GM11168 (cell line): ENCODE measurements around the gene MEP1B.
"Not testable (repeated sequence)": the region's sequence is repeated elsewhere in the genome, so short reads cannot be mapped to it uniquely, and the experiment has no call there.

Experiments used
- in situ Hi-C: fragments of 300-500 bp; cut with MboI; formaldehyde crosslinking; loops from one replicate; pipeline ENCODE4 v1.12.0; 2022; ENCODE audit warnings: low sequenced_read_pairs; ENCODE audit not compliant: unreplicated experiment

The MEP1B gene

DNA sequence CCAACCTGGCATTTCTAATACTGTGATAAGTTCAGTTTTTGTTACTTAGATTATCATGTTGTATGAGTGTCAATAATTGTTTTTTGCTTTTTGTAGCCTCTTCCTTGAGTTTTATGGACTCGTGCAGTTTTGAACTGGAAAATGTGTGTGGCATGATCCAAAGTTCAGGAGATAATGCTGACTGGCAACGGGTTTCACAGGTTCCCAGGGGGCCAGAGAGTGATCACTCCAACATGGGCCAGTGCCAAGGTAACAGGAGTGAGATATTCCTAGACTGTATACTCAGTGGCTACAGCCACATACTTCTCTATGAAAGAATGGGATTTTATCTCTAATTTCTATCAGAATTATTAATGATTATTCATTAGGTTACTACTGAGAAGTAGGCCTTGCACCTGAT, 18.2 kb downstream of the MEP1B start:
- in situ Hi-C loops = no loop called here

DNA sequence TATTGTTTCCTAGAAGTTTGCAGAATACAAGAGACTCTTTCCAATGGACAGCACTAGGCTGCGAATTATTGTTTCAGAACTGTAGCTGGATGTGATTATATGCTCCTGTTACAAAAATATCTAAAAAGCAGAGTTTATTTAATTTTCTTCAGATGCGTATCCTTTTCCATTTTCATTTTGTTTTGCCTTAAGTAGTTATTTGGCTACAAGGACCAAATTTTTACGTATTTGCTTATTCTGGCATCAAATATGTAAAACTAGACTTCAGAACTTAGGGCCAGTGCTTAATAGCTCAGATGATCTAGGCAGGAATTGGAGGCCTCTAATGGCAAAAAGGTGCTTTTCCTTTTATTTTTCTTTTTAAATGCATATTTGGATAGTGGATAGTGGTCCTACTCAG, 18.7 kb downstream of the MEP1B start:
- in situ Hi-C loops = no loop called here

DNA sequence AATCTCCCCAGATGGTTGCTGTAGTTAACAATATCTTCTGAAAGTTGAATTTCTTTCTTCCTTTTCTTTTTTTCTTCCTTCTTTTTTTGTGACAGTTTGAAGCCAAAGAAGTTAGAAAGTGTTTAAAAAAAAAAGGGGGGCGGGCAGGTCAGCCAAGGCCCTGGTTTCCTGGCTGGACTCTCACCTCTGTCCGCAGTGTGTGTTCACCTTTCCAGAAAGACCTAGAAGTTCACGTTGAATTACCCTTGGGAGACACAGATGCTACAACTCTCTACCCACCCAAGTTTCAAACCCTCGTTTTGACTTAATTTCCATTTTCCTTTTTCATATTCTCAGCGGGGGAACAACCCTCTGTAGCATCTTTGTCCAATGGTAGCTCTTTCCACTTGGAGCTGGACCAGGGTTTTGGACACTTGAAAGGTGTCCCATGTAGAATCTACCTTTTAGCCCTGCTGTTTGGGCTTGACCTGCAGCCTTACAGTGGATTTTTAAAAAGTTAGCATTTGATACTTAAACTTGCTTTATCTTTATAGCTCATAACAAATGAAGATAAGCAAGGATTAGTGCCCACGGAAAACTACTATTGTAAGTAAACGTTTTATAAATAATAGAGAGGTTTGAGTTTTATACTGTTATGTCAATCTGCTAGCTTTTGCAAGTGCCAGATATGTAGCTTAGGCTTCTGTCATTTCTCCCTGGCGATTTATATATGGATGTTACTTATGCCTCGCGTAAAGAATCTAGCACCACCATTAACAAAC, 20.0 kb downstream of the MEP1B start:
- in situ Hi-C loops = no loop called here

DNA sequence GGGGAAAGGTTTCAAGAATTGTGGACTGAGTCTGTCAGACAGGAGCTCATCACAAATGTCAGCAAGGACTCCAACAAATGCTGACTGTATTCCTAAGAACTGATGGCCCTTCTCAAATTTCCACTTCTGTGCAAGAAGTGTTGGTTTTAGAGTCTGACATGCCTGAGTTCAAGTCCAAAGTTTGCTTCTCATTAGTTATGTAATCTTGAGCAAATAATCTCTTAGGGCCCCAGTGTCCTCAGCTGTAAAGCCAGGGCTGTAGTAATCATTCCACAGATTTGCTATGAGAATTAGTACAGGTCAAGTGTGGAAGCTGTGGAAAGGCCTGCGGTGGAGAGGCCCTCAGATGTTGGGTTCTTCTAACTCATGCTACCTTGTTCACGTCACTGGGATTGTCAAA, 23.9 kb downstream of the MEP1B start:
- in situ Hi-C loops = no loop called here

DNA sequence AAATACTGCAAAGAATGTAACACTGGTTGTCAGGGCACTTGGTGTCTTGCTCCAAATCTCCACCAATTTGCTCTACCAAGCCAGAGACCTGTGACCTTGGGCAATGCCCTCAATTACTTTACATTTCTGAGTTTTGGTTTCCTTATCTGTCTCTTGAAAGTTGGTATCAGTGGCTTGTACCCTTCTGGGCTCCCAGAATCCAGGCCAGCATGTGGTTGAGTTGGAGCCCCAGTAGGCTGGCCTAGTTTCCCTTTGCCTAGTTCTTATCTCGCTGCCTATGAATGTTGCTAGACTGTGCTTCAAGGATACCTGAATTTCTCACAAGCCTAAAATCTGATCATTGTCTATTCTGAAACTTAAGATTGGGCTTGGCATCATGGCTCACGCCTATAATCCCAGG, 26.6 kb downstream of the MEP1B start:
- in situ Hi-C loops = no loop called here

DNA sequence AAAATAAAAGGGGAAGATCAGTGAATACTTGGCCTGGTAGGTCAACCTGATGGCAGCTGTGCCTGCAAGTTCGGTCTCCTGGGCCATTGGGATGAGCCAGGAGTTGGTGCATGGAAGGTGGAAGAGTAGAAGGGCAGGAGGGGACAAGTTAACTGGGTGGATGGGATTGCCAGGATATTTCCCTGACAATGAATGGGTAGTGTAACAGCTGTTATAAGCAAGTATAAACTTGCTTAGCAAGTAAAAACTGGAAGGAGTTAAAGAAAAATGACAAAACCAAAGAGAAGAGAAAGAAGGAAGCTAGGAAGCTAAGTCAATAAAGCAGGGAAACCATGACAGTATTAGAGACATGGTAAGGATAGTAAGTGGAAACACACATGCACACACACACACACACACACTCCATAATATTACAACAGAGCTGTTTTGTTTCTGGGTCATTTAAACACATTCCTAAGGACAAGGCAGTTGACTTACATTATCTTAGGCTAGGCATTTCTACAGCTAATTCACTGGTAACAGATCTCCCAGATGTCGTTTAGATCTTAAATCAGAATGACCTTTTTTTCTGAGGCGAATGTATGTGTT, 29.7 kb downstream of the MEP1B start:
- in situ Hi-C loops = no loop called here

DNA sequence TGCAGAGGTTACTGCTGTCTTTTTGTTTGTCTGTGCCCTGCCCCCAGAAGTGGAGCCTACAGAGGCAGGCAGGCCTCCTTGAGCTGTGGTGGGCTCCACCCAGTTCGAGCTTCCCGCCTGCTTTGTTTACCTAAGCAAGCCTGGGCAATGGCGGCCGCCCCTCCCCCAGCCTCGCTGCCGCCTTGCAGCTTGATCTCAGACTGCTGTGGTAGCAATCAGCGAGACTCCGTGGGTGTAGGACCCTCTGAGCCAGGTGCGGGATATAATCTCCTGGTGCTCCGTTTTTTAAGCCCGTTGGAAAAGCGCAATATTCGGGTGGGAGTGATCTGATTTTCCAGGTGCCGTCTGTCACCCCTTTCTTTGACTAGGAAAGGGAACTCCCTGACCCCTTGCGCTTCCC, 43.5 kb downstream of the MEP1B start:
- in situ Hi-C loops = not testable (repeated sequence)

DNA sequence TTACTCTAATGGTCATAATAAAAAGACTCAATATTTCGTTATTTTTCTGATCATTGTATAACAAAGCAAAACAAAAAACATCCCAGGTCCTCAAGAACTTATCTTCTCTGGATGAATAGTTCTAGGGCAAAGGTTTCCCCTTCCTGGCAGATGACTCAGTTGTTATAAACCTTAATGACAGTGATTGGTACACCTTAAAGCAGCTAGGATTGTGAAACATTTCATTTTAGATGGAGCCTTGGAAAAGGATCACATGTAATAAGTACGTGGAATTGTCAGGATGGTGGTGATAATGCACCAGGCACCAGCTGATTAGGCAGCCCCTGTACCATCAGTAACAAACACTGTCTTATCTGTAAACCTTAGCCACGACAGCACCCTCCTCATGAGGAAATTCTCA, 47.2 kb downstream of the MEP1B start:
- in situ Hi-C loops = no loop called here

DNA sequence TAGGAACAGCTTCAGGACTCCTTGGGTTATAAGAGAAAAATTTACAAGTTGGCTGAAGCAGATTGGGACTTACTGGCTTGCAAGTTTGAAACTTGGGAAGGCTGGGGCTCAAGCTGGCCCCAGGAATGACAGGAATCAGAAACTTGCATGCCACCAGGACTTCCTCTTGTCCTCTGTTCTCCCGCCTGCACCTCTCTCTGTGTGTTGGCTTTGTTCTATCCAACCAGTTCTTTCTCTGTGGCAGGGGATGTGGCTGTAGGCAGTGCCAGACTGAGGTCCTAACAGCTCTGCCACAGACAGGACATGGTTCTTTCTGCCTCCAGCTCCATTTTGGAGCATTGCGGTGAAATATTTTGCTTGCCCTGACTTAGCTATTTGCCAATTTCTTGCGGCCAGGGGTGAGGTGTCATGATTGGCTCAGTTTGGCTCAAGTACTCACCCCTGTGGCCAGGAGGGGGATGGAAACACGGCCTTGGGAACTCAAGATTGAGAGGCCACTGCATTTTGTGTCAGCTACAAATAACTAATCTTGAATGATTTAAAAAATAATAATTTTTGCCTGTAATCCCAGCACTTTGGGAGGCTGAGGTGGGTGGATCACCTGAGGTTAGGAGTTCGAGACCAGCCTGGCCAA, 48.9 kb downstream of the MEP1B start:
- in situ Hi-C loops = no loop called here

DNA sequence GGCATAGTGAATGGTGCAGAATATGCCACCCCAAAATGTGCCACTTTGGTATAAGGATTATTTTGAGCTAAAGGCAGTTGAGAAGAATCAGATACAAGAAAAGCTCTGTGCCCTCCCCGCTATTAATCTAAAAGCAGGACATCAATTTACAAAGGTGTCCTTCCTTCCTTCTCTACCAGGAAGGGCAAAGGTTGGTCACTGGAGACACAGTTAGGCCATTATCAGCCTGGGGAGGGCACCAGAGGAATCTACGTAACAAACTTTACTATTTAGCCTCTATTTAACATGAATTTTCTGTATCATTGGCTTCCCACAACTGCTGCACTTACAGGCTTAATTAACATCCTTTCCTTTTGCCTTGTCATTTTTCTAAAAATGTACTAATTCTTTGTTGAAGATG, 52.6 kb downstream of the MEP1B start:
- in situ Hi-C loops = no loop called here

DNA sequence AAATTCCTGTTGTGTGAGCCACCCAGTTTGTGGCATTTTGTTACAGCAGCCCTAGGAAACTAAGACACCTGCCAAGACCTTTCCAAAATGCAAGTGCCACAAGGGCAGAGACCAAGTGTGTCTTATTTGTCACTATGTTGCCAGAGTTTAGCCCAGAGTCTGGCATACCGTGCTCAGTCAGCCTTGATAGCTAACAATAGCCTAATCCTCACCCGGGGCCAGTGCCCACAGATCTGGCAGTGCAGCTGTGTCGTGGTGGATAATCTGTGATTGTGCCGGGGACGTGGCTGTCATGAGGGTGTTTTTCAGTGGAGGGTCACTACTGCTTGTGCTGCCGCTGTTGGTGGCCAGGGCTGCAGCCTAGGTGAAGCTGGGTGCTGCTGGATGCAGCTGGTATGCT, 53.5 kb downstream of the MEP1B start:
- in situ Hi-C loops = no loop called here

DNA sequence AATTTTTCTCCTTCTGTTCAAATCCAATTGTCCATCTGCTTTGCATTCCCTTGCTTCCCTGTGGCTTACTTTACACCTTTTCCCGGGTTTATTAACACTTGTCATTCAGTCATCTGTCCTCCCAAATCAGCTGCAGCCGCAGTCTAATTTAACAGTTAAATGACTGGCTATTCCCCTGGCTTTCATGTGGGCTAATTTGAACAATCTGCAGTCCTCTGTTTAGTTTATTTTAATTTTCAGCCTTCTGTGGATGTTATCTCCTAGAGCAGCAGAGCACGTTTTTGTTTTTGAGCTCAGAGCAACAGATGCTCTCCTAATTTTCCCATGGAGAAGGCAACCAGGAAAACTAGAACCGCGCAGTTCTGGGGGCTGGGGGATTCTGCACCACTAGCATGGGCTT, 55.0 kb downstream of the MEP1B start:
- in situ Hi-C loops = no loop called here

DNA sequence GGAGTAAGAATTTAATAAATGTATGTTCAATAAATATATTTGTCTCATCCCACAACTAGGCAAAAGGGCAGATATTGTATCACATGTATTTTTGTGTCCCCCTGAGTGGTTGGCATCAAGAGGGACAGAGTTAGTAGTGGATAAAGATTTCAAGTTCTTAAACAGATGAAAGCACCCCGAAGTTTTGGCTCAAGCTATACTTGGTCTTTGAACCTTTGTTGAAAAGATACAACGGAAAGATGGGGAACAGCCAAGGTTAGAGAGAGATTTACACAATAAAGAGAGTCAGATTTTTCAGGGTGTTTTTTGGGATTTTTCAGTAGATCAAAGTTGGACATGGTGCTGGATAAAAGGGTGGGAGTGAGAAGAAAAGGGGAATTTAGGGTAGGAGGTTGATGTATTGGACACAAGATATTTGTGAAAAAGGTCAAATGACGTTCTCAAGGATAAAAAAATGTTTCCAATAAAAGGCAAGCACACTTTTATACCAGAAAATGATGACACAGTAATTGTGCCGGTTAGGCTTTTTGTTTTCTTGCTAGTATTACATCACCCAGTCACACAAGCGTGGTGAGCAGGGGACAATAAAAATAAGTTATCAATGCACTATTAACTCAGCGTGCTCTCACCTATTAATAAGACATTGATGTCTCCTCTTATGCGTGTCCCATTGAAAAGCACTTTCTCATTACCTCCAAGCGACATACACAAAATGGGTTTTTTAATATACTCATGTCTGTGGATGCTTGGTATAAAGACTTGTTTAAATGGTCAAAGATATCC, 59.5 kb downstream of the MEP1B start:
- in situ Hi-C loops = no loop called here

DNA sequence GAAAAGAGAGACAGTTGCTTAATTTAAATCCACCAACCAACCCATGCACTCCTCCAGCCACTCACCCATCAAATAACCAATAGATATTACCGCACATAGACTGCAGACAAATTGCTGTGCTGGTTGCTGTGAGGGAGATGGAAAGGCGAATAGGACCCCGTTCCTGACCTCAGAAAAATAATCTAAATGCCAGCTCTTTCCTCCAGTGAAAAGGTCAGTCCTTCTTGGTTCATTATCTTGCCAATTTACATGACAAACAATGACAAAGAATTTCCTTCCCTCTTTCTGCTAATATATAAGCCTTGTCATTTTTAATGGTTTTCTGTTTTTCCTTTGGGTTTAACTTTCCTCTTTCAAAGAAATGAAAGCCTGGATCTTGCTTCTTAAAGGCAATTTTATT, 61.6 kb downstream of the MEP1B start:
- in situ Hi-C loops = no loop called here

DNA sequence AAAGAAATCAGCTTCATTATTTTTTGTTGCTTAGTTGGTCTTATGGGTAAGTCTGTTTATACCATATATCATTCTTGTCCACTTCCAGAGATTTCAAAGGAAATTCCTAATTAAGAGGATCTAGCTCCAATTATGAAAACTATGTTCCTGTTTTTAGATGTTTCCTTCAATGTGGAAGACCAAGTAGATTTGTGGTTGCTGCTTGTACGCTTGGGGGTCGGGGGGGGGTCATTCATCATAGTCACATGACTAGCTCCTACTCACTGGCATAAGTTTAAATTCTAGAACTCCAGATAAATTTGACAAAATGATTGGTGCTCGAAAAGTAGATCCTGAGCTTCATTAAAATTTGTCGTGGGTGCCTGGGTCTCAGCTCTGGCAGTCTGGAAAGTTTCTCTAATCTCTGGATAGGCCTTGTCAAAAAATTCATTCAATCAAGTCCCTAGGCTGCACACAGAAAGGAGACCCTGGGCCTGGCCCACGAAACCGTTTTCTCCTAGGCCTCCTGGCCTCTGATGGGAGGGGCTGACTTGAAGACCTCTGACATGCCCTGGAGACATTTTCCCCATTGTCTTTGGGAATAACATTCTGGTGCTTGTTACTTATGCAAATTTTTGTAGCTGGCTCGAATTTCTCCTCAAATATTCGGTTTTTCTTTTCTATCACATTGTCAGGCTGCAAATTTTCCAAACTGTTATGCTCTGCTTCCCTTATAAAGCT, 62.5 kb downstream of the MEP1B start:
- in situ Hi-C loops = no loop called here

DNA sequence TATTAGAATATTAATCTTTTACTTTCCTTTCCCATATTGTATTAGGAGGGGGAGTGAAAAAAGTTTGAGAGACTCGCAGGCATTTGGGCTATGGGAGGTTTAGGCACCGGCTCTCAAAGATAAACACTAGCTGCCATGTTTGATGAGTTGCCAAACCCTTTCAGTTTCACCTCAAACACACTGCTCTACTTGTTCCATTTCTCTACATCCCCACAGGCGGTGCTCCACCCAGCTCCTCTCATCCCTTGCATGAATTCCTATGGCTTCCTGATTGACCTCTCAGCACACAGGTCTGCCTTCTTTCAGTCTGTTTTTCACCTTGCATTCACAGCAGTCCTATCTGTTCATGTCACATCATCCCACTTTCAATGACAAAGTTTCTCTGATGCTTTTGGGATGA, 65.7 kb downstream of the MEP1B start:
- in situ Hi-C loops = no loop called here

DNA sequence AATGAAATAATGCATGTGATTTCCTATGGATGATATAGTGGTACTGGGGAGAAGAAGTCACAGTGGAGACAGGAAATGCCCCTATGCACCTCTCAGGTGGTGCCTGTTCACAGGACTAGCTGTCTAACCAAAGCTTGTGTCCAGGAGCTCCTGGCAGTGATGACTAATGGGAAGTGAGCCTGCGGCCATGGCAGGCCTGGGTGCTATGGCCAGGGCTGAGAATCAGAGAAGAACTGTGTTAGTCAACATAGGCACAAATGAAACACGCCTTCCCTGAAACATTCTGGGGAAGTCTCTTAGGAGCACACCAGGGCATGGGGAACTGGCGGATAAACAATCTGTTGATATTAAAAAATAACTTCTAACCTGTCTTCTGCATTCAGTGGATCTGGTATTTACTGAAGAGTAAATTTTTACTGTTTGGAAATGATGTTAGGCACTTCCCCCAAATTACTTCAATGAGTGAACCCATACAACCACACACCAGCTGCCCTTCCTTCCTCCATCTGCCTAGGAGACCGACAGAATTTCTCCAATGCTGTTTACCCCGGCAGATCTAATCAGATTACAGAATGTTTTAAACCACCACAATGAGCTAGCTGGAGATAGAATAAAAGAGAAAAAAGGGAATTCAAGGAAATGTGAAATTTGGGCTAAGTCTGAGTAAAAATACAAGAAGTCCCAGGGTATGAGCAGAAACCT, 67.4 kb downstream of the MEP1B start:
- in situ Hi-C loops = no loop called here

DNA sequence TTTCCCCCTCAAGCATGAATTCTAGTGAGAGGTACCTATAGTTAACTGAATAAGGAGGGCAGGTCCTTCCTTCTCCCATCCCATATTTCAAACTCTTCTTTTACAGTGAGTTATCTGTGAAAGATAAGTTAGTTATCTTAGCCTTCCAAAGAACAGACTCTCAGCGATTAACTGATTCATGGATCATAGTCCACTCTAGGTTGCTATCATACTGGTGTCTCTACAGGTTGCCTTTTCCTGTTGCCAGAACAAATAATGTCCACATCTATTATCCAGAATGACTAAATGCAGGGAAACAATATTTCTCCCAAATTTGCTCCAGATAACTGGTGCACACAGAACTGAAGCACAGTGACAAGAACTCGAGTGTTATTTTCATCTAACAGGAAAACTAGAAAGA, 68.3 kb downstream of the MEP1B start:
- in situ Hi-C loops = no loop called here

DNA sequence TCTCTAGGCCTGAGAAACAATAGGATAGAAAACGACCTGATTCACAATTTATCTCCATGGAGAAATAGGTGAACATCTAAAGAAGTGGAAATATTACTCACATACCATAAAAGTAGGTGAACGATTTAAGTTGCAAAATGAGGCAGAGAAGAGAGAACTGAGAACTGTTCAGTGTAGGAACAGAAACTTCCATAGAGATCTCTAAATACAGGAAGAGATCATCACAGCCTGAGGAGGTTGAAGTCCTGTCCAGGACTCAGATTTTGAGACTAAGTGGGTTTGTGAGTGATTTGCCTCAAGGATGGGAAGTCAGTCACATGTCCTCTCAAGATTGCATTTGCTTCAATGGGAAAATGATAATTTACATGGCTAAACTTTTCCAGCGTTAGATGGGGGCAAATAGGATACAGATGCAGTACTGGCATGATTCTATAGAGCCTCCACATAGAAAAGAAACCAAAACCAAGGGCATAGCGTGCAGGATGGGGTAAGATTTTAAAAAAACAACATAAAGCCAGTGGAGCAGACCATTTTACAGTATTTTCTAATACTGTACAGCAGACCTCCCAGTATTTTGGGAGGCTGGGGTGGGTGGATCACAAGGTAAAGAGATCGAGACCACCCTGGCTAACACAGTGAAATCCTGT, 68.8 kb downstream of the MEP1B start:
- in situ Hi-C loops = no loop called here
